Hematopoietic multipotent progenitor cell treated with erythropoietin and hydrocortisone succinate and interleukin-3 and kit ligand, for 8 days (in vitro differentiated cells): ENCODE data around the gene DIP2C.

Source experiments
- DNase-seq: peaks from one replicate; pipeline ENCODE4 v3.0.0-alpha.2; 2015

DIP2C gene

GRCh38 chr10:241966-242643 is 447.4 kb downstream of the DIP2C start:
- DNase-seq = no peak

GRCh38 chr10:241451-241850 is 448.0 kb downstream of the DIP2C start:
- DNase-seq = no peak

- no peak for DNase-seq
Observed at GRCh38 chr10:239109-239508, 450.4 kb downstream of the DIP2C start.

- DNase-seq = no peak
Observed at GRCh38 chr10:235915-236314, 453.6 kb downstream of the DIP2C start.

GRCh38 chr10:234708-235406 is 454.6 kb downstream of the DIP2C start:
- no peak for DNase-seq

GRCh38 chr10:232878-233277 is 456.6 kb downstream of the DIP2C start:
- no peak for DNase-seq

GRCh38 chr10:232061-232460 is 457.4 kb downstream of the DIP2C start:
- DNase-seq = no peak

- DNase-seq = peak; percentile 19
Observed at GRCh38 chr10:230758-231157, 458.7 kb downstream of the DIP2C start.

- no peak for DNase-seq
Observed at GRCh38 chr10:228366-228765, 461.1 kb downstream of the DIP2C start.

GRCh38 chr10:227014-227413 is 462.5 kb downstream of the DIP2C start:
- DNase-seq = no peak

- DNase-seq = no peak
Observed at GRCh38 chr10:226018-226417, 463.4 kb downstream of the DIP2C start.

- no peak for DNase-seq
Observed at GRCh38 chr10:224571-224970, 464.9 kb downstream of the DIP2C start.
